Breast epithelium (tissue), 3 donors: Measurements from ENCODE around the gene BRD4.

ENCODE experiments used
- POLR2A ChIP-seq: fragments of 450-650 bp; IDR thresholded peaks from one replicate; pipeline ENCODE4 v1.6.1; 2016; ENCODE audit warnings: antibody characterized with exemption, mild to moderate bottlenecking, moderate library complexity
- POLR2AphosphoS5 ChIP-seq, 3 donors: sonication (generic); formaldehyde crosslinking; IDR thresholded peaks; one replicate each; pipeline ENCODE4 v1.6.1; 2017; ENCODE audit warnings: antibody characterized with exemption in 3 of 3
- TF ChIP-seq, protein P1 (sequence below), 3 donors: fragments of 450-650 bp; IDR thresholded peaks; one replicate each; pipeline ENCODE4 v1.5.1; 2016 to 2017; ENCODE audit warnings: antibody characterized with exemption in 3 of 3, mild to moderate bottlenecking in 3 of 3, moderate library complexity in 3 of 3

DNA sequence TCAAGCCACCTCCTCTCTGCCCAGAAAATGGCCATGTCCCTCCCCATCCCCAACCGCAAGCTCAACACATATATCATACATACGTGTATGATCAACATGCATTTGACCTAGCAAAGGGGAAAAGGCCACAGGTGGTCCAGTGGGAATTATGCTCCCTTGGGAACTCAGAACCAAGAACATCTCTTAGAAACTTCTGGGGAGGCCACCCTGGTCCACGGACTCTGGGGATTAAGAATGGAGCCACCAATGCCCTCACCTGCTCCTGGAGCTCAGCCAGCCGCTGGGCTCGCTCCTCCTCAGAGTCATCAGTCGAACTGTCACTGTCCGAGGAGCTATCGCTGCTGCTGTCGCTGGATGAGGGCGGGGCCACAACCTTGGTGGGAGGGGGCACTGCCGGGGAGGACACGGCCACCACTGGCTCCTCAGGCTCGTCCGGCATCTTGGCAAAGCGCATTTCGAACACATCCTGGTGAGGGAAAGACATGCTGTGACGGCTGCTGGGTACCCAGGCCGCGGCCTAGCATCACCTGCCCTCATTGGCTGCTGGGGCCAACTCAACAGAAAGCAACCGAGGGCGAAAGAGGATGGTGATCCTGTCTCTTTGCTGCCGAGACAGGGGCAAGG is 75.5 kb downstream of the BRD4 start:
- TF ChIP-seq, protein P1, sequence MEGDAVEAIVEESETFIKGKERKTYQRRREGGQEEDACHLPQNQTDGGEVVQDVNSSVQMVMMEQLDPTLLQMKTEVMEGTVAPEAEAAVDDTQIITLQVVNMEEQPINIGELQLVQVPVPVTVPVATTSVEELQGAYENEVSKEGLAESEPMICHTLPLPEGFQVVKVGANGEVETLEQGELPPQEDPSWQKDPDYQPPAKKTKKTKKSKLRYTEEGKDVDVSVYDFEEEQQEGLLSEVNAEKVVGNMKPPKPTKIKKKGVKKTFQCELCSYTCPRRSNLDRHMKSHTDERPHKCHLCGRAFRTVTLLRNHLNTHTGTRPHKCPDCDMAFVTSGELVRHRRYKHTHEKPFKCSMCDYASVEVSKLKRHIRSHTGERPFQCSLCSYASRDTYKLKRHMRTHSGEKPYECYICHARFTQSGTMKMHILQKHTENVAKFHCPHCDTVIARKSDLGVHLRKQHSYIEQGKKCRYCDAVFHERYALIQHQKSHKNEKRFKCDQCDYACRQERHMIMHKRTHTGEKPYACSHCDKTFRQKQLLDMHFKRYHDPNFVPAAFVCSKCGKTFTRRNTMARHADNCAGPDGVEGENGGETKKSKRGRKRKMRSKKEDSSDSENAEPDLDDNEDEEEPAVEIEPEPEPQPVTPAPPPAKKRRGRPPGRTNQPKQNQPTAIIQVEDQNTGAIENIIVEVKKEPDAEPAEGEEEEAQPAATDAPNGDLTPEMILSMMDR (IDR thresholded peaks at IDR 0.05), result no peak
- TF ChIP-seq POLR2A, result no peak
- TF ChIP-seq POLR2AphosphoS5 (IDR thresholded peaks at IDR 0.05), result no peak
